Ectodermal cell (in vitro differentiated cells): ENCODE results near the gene TRRAP.
A peak's percentile ranks its signal among the peaks of the same experiment; 100 is the strongest.

Experiments used
- H3K27ac ChIP-seq: 2 replicates; pipeline ENCODE4 v1.7.0; 2013; ENCODE audit warnings: mild to moderate bottlenecking, low read depth, low read length; ENCODE audit not compliant: insufficient read depth, poor library complexity, severe bottlenecking
- H3K27me3 ChIP-seq: 2 replicates; pipeline ENCODE4 v1.7.0; 2013; ENCODE audit warnings: mild to moderate bottlenecking, low read length; ENCODE audit not compliant: insufficient read depth, control insufficient read depth, poor library complexity, severe bottlenecking
- H3K36me3 ChIP-seq: one replicate; pipeline ENCODE4 v1.7.0; 2013; ENCODE audit warnings: low read length; ENCODE audit not compliant: control insufficient read depth, insufficient read depth
- H3K4me1 ChIP-seq: one replicate; pipeline ENCODE4 v1.7.0; 2013; ENCODE audit warnings: low read length; ENCODE audit not compliant: control insufficient read depth, insufficient read depth
- H3K4me3 ChIP-seq: 2 replicates; pipeline ENCODE4 v1.7.0; 2013; ENCODE audit warnings: low read depth, low read length, control low read depth; ENCODE audit not compliant: insufficient read depth
- H3K9me3 ChIP-seq: 2 replicates; pipeline ENCODE4 v1.7.0; 2013; ENCODE audit warnings: mild to moderate bottlenecking, low read length, moderate library complexity; ENCODE audit not compliant: control insufficient read depth
- WGBS, 2 experiments: methylation state at CpG; one replicate each; pipeline ENCODE4 v1.1.7; 2013; ENCODE audit warnings: missing lambda C conversion rate in 2 of 2; 5-methylcytosine and 5-hydroxymethylcytosine counted together

TRRAP gene

GRCh38 chr7:98864731-98865453 lies 13.4 kb upstream of the TRRAP start:
- WGBS, 2 experiments, result 83 to 84% methylated on average over 14 of the region's 14 CpGs
- Histone ChIP-seq H3K9me3 (no peaks in the 10 kb centered on the region), H3K4me3 (no peak overlapping the region)

GRCh38 chr7:98866351-98866750 lies 12.0 kb upstream of the TRRAP start:
- 93% methylated on average over 12 of the region's 12 CpGs for whole genome bisulfite sequencing, 2 experiments
- peaks cover 33% of the 10 kb centered on the region for H3K27me3 ChIP-seq
- peaks cover 9% of the 10 kb centered on the region for H3K4me1 ChIP-seq
- no peaks in the 10 kb centered on the region for H3K9me3 ChIP-seq
- no peaks in the 10 kb centered on the region for H3K36me3 ChIP-seq
- no peak overlapping the region for H3K4me3 ChIP-seq
- no peak overlapping the region for H3K27ac ChIP-seq

More at GRCh38 chr7:98864731-98865453, 13.4 kb upstream of the TRRAP start:
- H3K27me3 ChIP-seq, result peaks cover 18% of the 10 kb centered on the region
- no peaks in the 10 kb centered on the region for H3K36me3 ChIP-seq
- no peak overlapping the region for H3K27ac ChIP-seq
- H3K4me1 ChIP-seq, result peaks cover 9% of the 10 kb centered on the region

GRCh38 chr7:98866765-98867164 lies 11.6 kb upstream of the TRRAP start:
- H3K4me3 ChIP-seq, result no peak overlapping the region
- WGBS, 2 experiments, result 87 to 88% methylated on average over 7 of the region's 7 CpGs
- H3K9me3 ChIP-seq, result no peaks in the 10 kb centered on the region
- H3K27ac ChIP-seq, result no peak overlapping the region
- H3K4me1 ChIP-seq, result peaks cover 9% of the 10 kb centered on the region
- H3K36me3 ChIP-seq, result no peaks in the 10 kb centered on the region
- peaks cover 37% of the 10 kb centered on the region for H3K27me3 ChIP-seq

GRCh38 chr7:98868450-98868849 lies 9.9 kb upstream of the TRRAP start:
- H3K4me3 ChIP-seq, result no peak overlapping the region

GRCh38 chr7:98869027-98869596 lies 9.2 kb upstream of the TRRAP start:
- Histone ChIP-seq H3K27me3 (peaks cover 38% of the 10 kb centered on the region), H3K4me3 (peak overlapping the region; percentile 50), H3K4me1 (peaks cover 9% of the 10 kb centered on the region), H3K27ac (no peak overlapping the region), H3K9me3 (no peaks in the 10 kb centered on the region), H3K36me3 (no peaks in the 10 kb centered on the region)
- 12 to 14% methylated on average over 25 of the region's 25 CpGs for WGBS, 2 experiments

More at GRCh38 chr7:98868450-98868849, 9.9 kb upstream of the TRRAP start:
- peaks cover 9% of the 10 kb centered on the region for H3K4me1 ChIP-seq
- no peaks in the 10 kb centered on the region for H3K36me3 ChIP-seq
- peaks cover 38% of the 10 kb centered on the region for H3K27me3 ChIP-seq
- no peak overlapping the region for H3K27ac ChIP-seq
- WGBS, 2 experiments, result 86 to 100% methylated on average over 2 of the region's 2 CpGs
- no peaks in the 10 kb centered on the region for H3K9me3 ChIP-seq

- H3K4me1 ChIP-seq, result peaks cover 9% of the 10 kb centered on the region
- no peak within 1 kb of the TSS for H3K27ac ChIP-seq
- no peaks in the 10 kb centered on the region for H3K9me3 ChIP-seq
- WGBS, 2 experiments, result 1% methylated on average over 69 of the region's 69 CpGs
- peak within 1 kb of the TSS; percentile 50 for H3K4me3 ChIP-seq
- H3K27me3 ChIP-seq, result peaks cover 38% of the 10 kb centered on the region
- no peaks in the 10 kb centered on the region for H3K36me3 ChIP-seq
Observed at GRCh38 chr7:98869597-98870120, 8.7 kb upstream of the TRRAP start, which contains the start of gene TMEM130. TMEM130 (minus strand) TSS chr7:98870014; CDS start chr7:98869861, 153 bp downstream.

- peaks cover 38% of the 10 kb centered on the region for H3K27me3 ChIP-seq
- H3K27ac ChIP-seq, result no peak overlapping the region
- no peaks in the 10 kb centered on the region for H3K36me3 ChIP-seq
- H3K9me3 ChIP-seq, result no peaks in the 10 kb centered on the region
- peaks cover 9% of the 10 kb centered on the region for H3K4me1 ChIP-seq
- 2 to 3% methylated on average over 33 to 35 of the region's 35 CpGs for WGBS, 2 experiments
- H3K4me3 ChIP-seq, result peak overlapping the region; percentile 50
Observed at GRCh38 chr7:98870121-98870651, 8.1 kb upstream of the TRRAP start.

- Histone ChIP-seq H3K4me3 (no peak overlapping the region), H3K9me3 (no peaks in the 10 kb centered on the region), H3K36me3 (no peaks in the 10 kb centered on the region), H3K27ac (no peak overlapping the region), H3K4me1 (peaks cover 9% of the 10 kb centered on the region), H3K27me3 (peaks cover 38% of the 10 kb centered on the region)
- whole genome bisulfite sequencing, 2 experiments, result 82 to 84% methylated on average over 17 of the region's 17 CpGs
Observed at GRCh38 chr7:98870807-98871491, 7.4 kb upstream of the TRRAP start.

GRCh38 chr7:98872328-98872924 lies 5.9 kb upstream of the TRRAP start:
- WGBS, 2 experiments, result 69 to 73% methylated on average over 7 of the region's 7 CpGs
- H3K9me3 ChIP-seq, result no peaks in the 10 kb centered on the region
- peaks cover 5% of the 10 kb centered on the region for H3K4me1 ChIP-seq
- H3K27ac ChIP-seq, result no peak overlapping the region
- H3K27me3 ChIP-seq, result peaks cover 38% of the 10 kb centered on the region
- H3K4me3 ChIP-seq, result no peak overlapping the region
- H3K36me3 ChIP-seq, result no peaks in the 10 kb centered on the region
